Measurements from ENCODE around the gene OSBP. TPM values are rescaled to one million over a fixed set of nuclear protein-coding genes. Genes with fewer than 3 reads are reported as not detected.
A peak's percentile ranks its signal among the peaks of the same experiment; 100 is the strongest.

OSBP gene
- 22.6 TPM for polyA plus RNA-seq (2013)

- WGBS (ENCODE audit: insufficient coverage) = under 1% methylated on average over 48 of the region's 55 CpGs
- H3K4me1 ChIP-seq (ENCODE audit: control extremely low read depth in 1 of 4, control insufficient read depth in 4 of 4, insufficient read depth in 4 of 4, low read length in 3 of 4) = peaks cover 11 to 32% (median 19%) of the 10 kb centered on the region in 4 experiments
- peak within 1 kb of the TSS; percentile 85 to 94 for H3K27ac ChIP-seq (ENCODE audit: insufficient read depth in 1 of 2, low read depth in 1 of 2, low read length in 2 of 2, poor library complexity in 1 of 2, severe bottlenecking in 2 of 2)
- peaks cover 0 to 14% (median 4%) of the 10 kb centered on the region in 4 experiments for H3K36me3 ChIP-seq (ENCODE audit: control insufficient read depth in 4 of 4, insufficient read depth in 4 of 4, low read length in 3 of 4)
- DNase-seq = peak; percentile 100
- POLR2A ChIA-PET = interaction anchor here (0.8 to 1.2 kb wide), 5 partner anchors 20 to 58 kb away, joined by 3 to 7 read pairs (median 4); partner anchors contain the start of gene PATL1
- no peaks in the 10 kb centered on the region for H3K9me3 ChIP-seq (ENCODE audit: control extremely low read depth in 1 of 5, control insufficient read depth in 4 of 5, insufficient read depth in 2 of 5, low read depth in 1 of 5, low read length in 4 of 5)
- H3K27me3 ChIP-seq (replicated peaks in 2 of 5; ENCODE audit: control insufficient read depth in 4 of 5, insufficient read depth in 5 of 5, low read length in 4 of 5) = no peaks in the 10 kb centered on the region
- H3K4me3 ChIP-seq (ENCODE audit: control insufficient read depth in 1 of 7, extremely low read depth in 1 of 7, insufficient read depth in 4 of 7, low read depth in 2 of 7, low read length in 6 of 7) = peak within 1 kb of the TSS; percentile 85 to 96 (median 91)
- CTCF ChIA-PET = interaction anchor here (1.4 kb wide), 1 partner anchor 22 kb away, joined by 3 read pairs; no protein-coding TSS in a partner anchor
Observed at GRCh38 chr11:59615637-59616395, at the start of gene OSBP. OSBP (minus strand) TSS chr11:59615774; CDS start chr11:59615664, 110 bp downstream.

GRCh38 chr11:59660621-59661020 lies 45.0 kb upstream of the OSBP start:
- POLR2A ChIA-PET = no interaction called here
- no peaks in the 10 kb centered on the region for H3K27me3 ChIP-seq (replicated peaks in 2 of 5; ENCODE audit: control insufficient read depth in 4 of 5, insufficient read depth in 5 of 5, low read length in 4 of 5)
- CTCF ChIA-PET = interaction anchor here (1.3 kb wide), 1 partner anchor 31 kb away, joined by 4 read pairs; no protein-coding TSS in a partner anchor
- H3K36me3 ChIP-seq (ENCODE audit: control insufficient read depth in 4 of 4, insufficient read depth in 4 of 4, low read length in 3 of 4) = peaks cover 20 to 69% (median 49%) of the 10 kb centered on the region in 4 experiments
- no peaks in the 10 kb centered on the region for H3K9me3 ChIP-seq (ENCODE audit: control extremely low read depth in 1 of 5, control insufficient read depth in 4 of 5, insufficient read depth in 2 of 5, low read depth in 1 of 5, low read length in 4 of 5)
- H3K4me3 ChIP-seq (ENCODE audit: control insufficient read depth in 1 of 7, extremely low read depth in 1 of 7, insufficient read depth in 4 of 7, low read depth in 2 of 7, low read length in 6 of 7) = peak overlapping the region in 1 of 7 experiments; percentile 24
- peaks cover 7 to 20% (median 9%) of the 10 kb centered on the region in 4 experiments for H3K4me1 ChIP-seq (ENCODE audit: control extremely low read depth in 1 of 4, control insufficient read depth in 4 of 4, insufficient read depth in 4 of 4, low read length in 3 of 4)
- H3K27ac ChIP-seq (ENCODE audit: insufficient read depth in 1 of 2, low read depth in 1 of 2, low read length in 2 of 2, poor library complexity in 1 of 2, severe bottlenecking in 2 of 2) = peak overlapping the region in 1 of 2 experiments; percentile 21
- WGBS (ENCODE audit: insufficient coverage) = 80% methylated on average over 1 of the region's 1 CpG
- peak in 1 of 3 donors; percentile 13 for DNase-seq

GRCh38 chr11:59659981-59660380 lies 44.4 kb upstream of the OSBP start:
- POLR2A ChIA-PET = no interaction called here
- Histone ChIP-seq H3K27me3 (replicated peaks in 2 of 5; ENCODE audit: control insufficient read depth in 4 of 5, insufficient read depth in 5 of 5, low read length in 4 of 5) (no peaks in the 10 kb centered on the region), H3K4me3 (ENCODE audit: control insufficient read depth in 1 of 7, extremely low read depth in 1 of 7, insufficient read depth in 4 of 7, low read depth in 2 of 7, low read length in 6 of 7) (no peak overlapping the region), H3K4me1 (ENCODE audit: control extremely low read depth in 1 of 4, control insufficient read depth in 4 of 4, insufficient read depth in 4 of 4, low read length in 3 of 4) (peaks cover 7 to 20% (median 9%) of the 10 kb centered on the region in 4 experiments), H3K27ac (ENCODE audit: insufficient read depth in 1 of 2, low read depth in 1 of 2, low read length in 2 of 2, poor library complexity in 1 of 2, severe bottlenecking in 2 of 2) (peak overlapping the region in 1 of 2 experiments; percentile 21), H3K36me3 (ENCODE audit: control insufficient read depth in 4 of 4, insufficient read depth in 4 of 4, low read length in 3 of 4) (peaks cover 23 to 69% (median 46%) of the 10 kb centered on the region in 4 experiments), H3K9me3 (ENCODE audit: control extremely low read depth in 1 of 5, control insufficient read depth in 4 of 5, insufficient read depth in 2 of 5, low read depth in 1 of 5, low read length in 4 of 5) (no peaks in the 10 kb centered on the region)
- no peak for DNase-seq
- CTCF ChIA-PET = interaction anchor here (1.3 kb wide), 1 partner anchor 30 kb away, joined by 4 read pairs; no protein-coding TSS in a partner anchor
- WGBS (ENCODE audit: insufficient coverage) = no CpG with 5 or more reads among the region's 2 CpGs

GRCh38 chr11:59658036-59658435 lies 42.5 kb upstream of the OSBP start:
- ChIA-PET POLR2A (no interaction called here), CTCF (no interaction called here)
- DNase-seq = no peak
- Histone ChIP-seq H3K27ac (ENCODE audit: insufficient read depth in 1 of 2, low read depth in 1 of 2, low read length in 2 of 2, poor library complexity in 1 of 2, severe bottlenecking in 2 of 2) (no peak overlapping the region), H3K36me3 (ENCODE audit: control insufficient read depth in 4 of 4, insufficient read depth in 4 of 4, low read length in 3 of 4) (peaks cover 22 to 70% (median 48%) of the 10 kb centered on the region in 4 experiments), H3K9me3 (ENCODE audit: control extremely low read depth in 1 of 5, control insufficient read depth in 4 of 5, insufficient read depth in 2 of 5, low read depth in 1 of 5, low read length in 4 of 5) (no peaks in the 10 kb centered on the region), H3K27me3 (replicated peaks in 2 of 5; ENCODE audit: control insufficient read depth in 4 of 5, insufficient read depth in 5 of 5, low read length in 4 of 5) (no peaks in the 10 kb centered on the region), H3K4me1 (ENCODE audit: control extremely low read depth in 1 of 4, control insufficient read depth in 4 of 4, insufficient read depth in 4 of 4, low read length in 3 of 4) (peaks cover 7 to 20% (median 9%) of the 10 kb centered on the region in 4 experiments), H3K4me3 (ENCODE audit: control insufficient read depth in 1 of 7, extremely low read depth in 1 of 7, insufficient read depth in 4 of 7, low read depth in 2 of 7, low read length in 6 of 7) (no peak overlapping the region)
- 100% methylated on average over 4 of the region's 5 CpGs for WGBS (ENCODE audit: insufficient coverage)

GRCh38 chr11:59654893-59655292 lies 39.3 kb upstream of the OSBP start:
- DNase-seq = no peak
- POLR2A ChIA-PET = no interaction called here
- Histone ChIP-seq H3K36me3 (ENCODE audit: control insufficient read depth in 4 of 4, insufficient read depth in 4 of 4, low read length in 3 of 4) (peaks cover 34 to 91% (median 66%) of the 10 kb centered on the region in 4 experiments), H3K27ac (ENCODE audit: insufficient read depth in 1 of 2, low read depth in 1 of 2, low read length in 2 of 2, poor library complexity in 1 of 2, severe bottlenecking in 2 of 2) (no peak overlapping the region), H3K9me3 (ENCODE audit: control extremely low read depth in 1 of 5, control insufficient read depth in 4 of 5, insufficient read depth in 2 of 5, low read depth in 1 of 5, low read length in 4 of 5) (no peaks in the 10 kb centered on the region), H3K4me3 (ENCODE audit: control insufficient read depth in 1 of 7, extremely low read depth in 1 of 7, insufficient read depth in 4 of 7, low read depth in 2 of 7, low read length in 6 of 7) (no peak overlapping the region), H3K27me3 (replicated peaks in 2 of 5; ENCODE audit: control insufficient read depth in 4 of 5, insufficient read depth in 5 of 5, low read length in 4 of 5) (no peaks in the 10 kb centered on the region), H3K4me1 (ENCODE audit: control extremely low read depth in 1 of 4, control insufficient read depth in 4 of 4, insufficient read depth in 4 of 4, low read length in 3 of 4) (peaks cover 0 to 2% (median 0%) of the 10 kb centered on the region in 4 experiments)
- 100% methylated on average over 4 of the region's 4 CpGs for WGBS (ENCODE audit: insufficient coverage)
- CTCF ChIA-PET = interaction anchor here (0.6 to 1.2 kb wide), 3 partner anchors 10 to 150 kb away, joined by 3 read pairs; no protein-coding TSS in a partner anchor

- H3K4me3 ChIP-seq (ENCODE audit: control insufficient read depth in 1 of 7, extremely low read depth in 1 of 7, insufficient read depth in 4 of 7, low read depth in 2 of 7, low read length in 6 of 7) = no peak overlapping the region
- CTCF ChIA-PET = interaction anchor here (1.0 kb wide), 1 partner anchor 55 kb away, joined by 3 read pairs; no protein-coding TSS in a partner anchor
- DNase-seq = peak in 1 of 3 donors; percentile 19
- H3K27ac ChIP-seq (ENCODE audit: insufficient read depth in 1 of 2, low read depth in 1 of 2, low read length in 2 of 2, poor library complexity in 1 of 2, severe bottlenecking in 2 of 2) = no peak overlapping the region
- H3K27me3 ChIP-seq (replicated peaks in 2 of 5; ENCODE audit: control insufficient read depth in 4 of 5, insufficient read depth in 5 of 5, low read length in 4 of 5) = no peaks in the 10 kb centered on the region
- H3K9me3 ChIP-seq (ENCODE audit: control extremely low read depth in 1 of 5, control insufficient read depth in 4 of 5, insufficient read depth in 2 of 5, low read depth in 1 of 5, low read length in 4 of 5) = no peaks in the 10 kb centered on the region
- no CpG with 5 or more reads among the region's 3 CpGs for WGBS (ENCODE audit: insufficient coverage)
- H3K4me1 ChIP-seq (ENCODE audit: control extremely low read depth in 1 of 4, control insufficient read depth in 4 of 4, insufficient read depth in 4 of 4, low read length in 3 of 4) = no peaks in the 10 kb centered on the region
- H3K36me3 ChIP-seq (ENCODE audit: control insufficient read depth in 4 of 4, insufficient read depth in 4 of 4, low read length in 3 of 4) = peaks cover 28 to 84% (median 61%) of the 10 kb centered on the region in 4 experiments
- POLR2A ChIA-PET = interaction anchor here (0.6 kb wide), 1 partner anchor 42 kb away, joined by 3 read pairs; no protein-coding TSS in a partner anchor
Observed at GRCh38 chr11:59647245-59647980, 31.8 kb upstream of the OSBP start.

Measured in common myeloid progenitor, CD34-positive (primary cell).